H1 (cell line): ENCODE results near the gene ADAMTSL2. TPM values are rescaled to one million over a fixed set of nuclear protein-coding genes. Genes with fewer than 3 reads are reported as not detected.

ENCODE experiments used
- CTCF ChIA-PET: fragments of 300-600 bp; sonication (Branson Sonifier 250); formaldehyde crosslinking; loops from one replicate; lab custom pipeline; 2021; ENCODE audit not compliant: partially characterized antibody; lab: Charles Lee
- POLR2A ChIA-PET: fragments of 300-600 bp; sonication (Branson Sonifier 250); formaldehyde crosslinking; loops from one replicate; lab custom pipeline; 2021; ENCODE audit warnings: inconsistent platforms; ENCODE audit not compliant: partially characterized antibody; lab: Charles Lee
- DNase-seq, 2 experiments: peaks; one replicate each; pipeline versions ENCODE4 v3.0.0 to v3.0.0-alpha.2; 2010 to 2022; ENCODE audit warnings: low spot score in 2 of 2, low read depth in 1 of 2, mixed read lengths in 1 of 2
- FAIRE-seq: peaks from 2 replicates; lab custom pipeline; 2011; peaks lifted over from hg19 to GRCh38; lab: Jason Lieb, UNC
- H2AFZ ChIP-seq: 2 replicates; pipeline ENCODE4 v1.8.1; 2012; ENCODE audit warnings: low read length, inconsistent platforms
- H2AK5ac ChIP-seq: 2 replicates; pipeline ENCODE4 v1.6.1; 2013; ENCODE audit warnings: low read depth, low read length
- H2BK120ac ChIP-seq: replicated peaks from 2 replicates; pipeline ENCODE3; 2013; ENCODE audit warnings: low read depth, low read length, inconsistent platforms
- H2BK12ac ChIP-seq: 2 replicates; pipeline ENCODE4 v1.6.1; 2013; ENCODE audit warnings: low read depth, low read length
- H2BK15ac ChIP-seq: 2 replicates; pipeline ENCODE4 v1.6.1; 2013; ENCODE audit warnings: low read length
- H2BK20ac ChIP-seq: 2 replicates; pipeline ENCODE4 v1.6.1; 2013; ENCODE audit warnings: low read length
- H2BK5ac ChIP-seq: 2 replicates; pipeline ENCODE4 v1.6.1; 2013; ENCODE audit warnings: low read depth, low read length
- H3K14ac ChIP-seq: 2 replicates; pipeline ENCODE4 v1.6.1; 2013; ENCODE audit warnings: inconsistent platforms; ENCODE audit not compliant: insufficient read length
- H3K18ac ChIP-seq: 2 replicates; pipeline ENCODE4 v1.6.1; 2013; ENCODE audit warnings: low read length; ENCODE audit errors: extremely low read depth
- H3K23ac ChIP-seq: 2 replicates; pipeline ENCODE4 v1.6.1; 2013; ENCODE audit warnings: inconsistent platforms; ENCODE audit not compliant: insufficient read length
- H3K23me2 ChIP-seq: 2 replicates; pipeline ENCODE4 v1.6.1; 2013; ENCODE audit warnings: low read depth, low read length
- H3K27ac ChIP-seq: 2 replicates; pipeline ENCODE4 v1.6.1; 2011; ENCODE audit warnings: low read depth, low read length, inconsistent platforms
- H3K27me3 ChIP-seq, 4 experiments: replicated peaks in 1 of 4; 1 replicate in 1 of 4; 2 replicates in 3 of 4; pipeline versions ENCODE4 v1.6.1 to v1.8.1; 2011 to 2013; ENCODE audit warnings: low read length in 3 of 4, mild to moderate bottlenecking in 3 of 4, inconsistent platforms in 2 of 4, mixed read lengths in 2 of 4, moderate library complexity in 1 of 4; ENCODE audit not compliant: control insufficient read depth in 3 of 4, insufficient read depth in 3 of 4; ENCODE audit errors: extremely low read depth in 1 of 4
- H3K36me3 ChIP-seq, 4 experiments: 2 replicates each; pipeline versions ENCODE4 v1.6.1 to v1.8.1; 2011 to 2013; ENCODE audit warnings: mild to moderate bottlenecking in 4 of 4, low read length in 3 of 4, moderate library complexity in 2 of 4, control low read depth in 1 of 4, inconsistent platforms in 1 of 4; ENCODE audit not compliant: insufficient read depth in 4 of 4, control insufficient read depth in 2 of 4
- H3K4ac ChIP-seq: replicated peaks from 2 replicates; pipeline ENCODE3; 2013; ENCODE audit warnings: low read length, low read depth, mixed read lengths, inconsistent platforms; ENCODE audit not compliant: insufficient read length
- H3K4me1 ChIP-seq, 4 experiments: replicated peaks in 1 of 4; 1 replicate in 1 of 4; 2 replicates in 3 of 4; pipeline versions ENCODE4 v1.6.1 to v1.8.1; 2011 to 2013; ENCODE audit warnings: low read length in 3 of 4, inconsistent platforms in 2 of 4, mixed read lengths in 1 of 4; ENCODE audit not compliant: insufficient read depth in 4 of 4, control insufficient read depth in 3 of 4
- H3K4me2 ChIP-seq, 2 experiments: 2 replicates each; pipeline versions ENCODE4 v1.6.1 to v1.8.1; 2011 to 2013; ENCODE audit warnings: low read depth in 2 of 2, low read length in 2 of 2, control low read depth in 1 of 2, inconsistent platforms in 1 of 2, mild to moderate bottlenecking in 1 of 2; ENCODE audit not compliant: insufficient read depth in 1 of 2
- H3K4me3 ChIP-seq, 4 experiments: fragments of 200-600, 300-600 bp in 1 of 4; sonication (generic), shearing (Covaris generic), sonication (Bioruptor Twin) in 1 of 4; 2 replicates each; pipeline versions ENCODE4 v1.5.1 to v1.8.1; 2011 to 2016; ENCODE audit warnings: low read length in 4 of 4, low read depth in 3 of 4, control low read depth in 2 of 4, inconsistent platforms in 2 of 4, mild to moderate bottlenecking in 2 of 4, mixed read lengths in 1 of 4, moderate library complexity in 1 of 4; ENCODE audit not compliant: insufficient read depth in 2 of 4; ENCODE audit errors: extremely low read depth in 1 of 4
- H3K56ac ChIP-seq: replicated peaks from 2 replicates; pipeline ENCODE3; 2013; ENCODE audit warnings: low read depth, mild to moderate bottlenecking, mixed read lengths, low read length, inconsistent platforms; ENCODE audit not compliant: insufficient read length
- H3K79me1 ChIP-seq: 2 replicates; pipeline ENCODE4 v1.6.1; 2013; ENCODE audit warnings: low read depth, low read length, control low read depth
- H3K79me2 ChIP-seq, 2 experiments: 2 replicates each; pipeline versions ENCODE4 v1.6.1 to v1.8.1; 2012 to 2013; ENCODE audit warnings: low read length in 2 of 2, mild to moderate bottlenecking in 2 of 2, inconsistent platforms in 1 of 2; ENCODE audit not compliant: insufficient read depth in 2 of 2, control insufficient read depth in 1 of 2
- H3K9ac ChIP-seq, 4 experiments: replicated peaks in 1 of 4; 1 replicate in 1 of 4; 2 replicates in 3 of 4; pipeline versions ENCODE4 v1.6.1 to v1.8.1; 2011 to 2013; ENCODE audit warnings: low read depth in 3 of 4, low read length in 3 of 4, control low read depth in 2 of 4, mild to moderate bottlenecking in 2 of 4, moderate library complexity in 2 of 4, inconsistent platforms in 1 of 4; ENCODE audit errors: extremely low read depth in 1 of 4
- H3K9me3 ChIP-seq, 2 experiments: 2 replicates each; pipeline versions ENCODE4 v1.6.1 to v1.8.1; 2012 to 2013; ENCODE audit warnings: mild to moderate bottlenecking in 2 of 2, moderate library complexity in 2 of 2, control low read depth in 1 of 2, inconsistent platforms in 1 of 2, low read depth in 1 of 2, low read length in 1 of 2, mixed read lengths in 1 of 2; ENCODE audit not compliant: insufficient read depth in 2 of 2
- H4K20me1 ChIP-seq, 2 experiments: replicated peaks in 1 of 2; 2 replicates each; pipeline versions ENCODE3 to v1.8.1; 2011 to 2013; ENCODE audit warnings: inconsistent platforms in 2 of 2, low read length in 2 of 2, mild to moderate bottlenecking in 1 of 2; ENCODE audit not compliant: insufficient read depth in 2 of 2, control insufficient read depth in 1 of 2
- H4K5ac ChIP-seq: 2 replicates; pipeline ENCODE4 v1.6.1; 2013; ENCODE audit warnings: low read length, low read depth, mixed read lengths, inconsistent platforms; ENCODE audit not compliant: insufficient read length
- H4K8ac ChIP-seq: 2 replicates; pipeline ENCODE4 v1.8.0; 2013; ENCODE audit warnings: mild to moderate bottlenecking, moderate library complexity, low read length, inconsistent platforms; ENCODE audit not compliant: insufficient read depth; ENCODE audit errors: extremely low read depth
- H4K91ac ChIP-seq: replicated peaks from 2 replicates; pipeline ENCODE3; 2013; ENCODE audit warnings: low read length, mixed read lengths, inconsistent platforms; ENCODE audit not compliant: insufficient read length
- ATF2 ChIP-seq: IDR thresholded peaks from 2 replicates; pipeline ENCODE4 v1.6.1; 2012; ENCODE audit warnings: low read length, inconsistent platforms
- CBX5 ChIP-seq: fragments of 300-800, 300-1000 bp; sonication (generic); IDR thresholded peaks from 2 replicates; pipeline ENCODE4 v1.7.1; 2016; ENCODE audit warnings: antibody characterized with exemption, low read length, low read depth
- CBX8 ChIP-seq: fragments of 300-800, 300-1000 bp; sonication (generic); IDR thresholded peaks from 2 replicates; pipeline ENCODE4 v1.7.1; 2016; ENCODE audit warnings: low read depth, low read length, borderline replicate concordance
- EP300 ChIP-seq, 2 experiments: IDR thresholded peaks; 1 replicate in 1 of 2; 2 replicates in 1 of 2; pipeline ENCODE4 v1.6.1; 2011 to 2012; ENCODE audit warnings: low read depth in 2 of 2, low read length in 2 of 2, mild to moderate bottlenecking in 2 of 2, borderline replicate concordance in 1 of 2, inconsistent platforms in 1 of 2, moderate library complexity in 1 of 2
- GTF2F1 ChIP-seq: IDR thresholded peaks from 2 replicates; pipeline ENCODE4 v1.6.1; 2012; ENCODE audit warnings: low read depth, low read length, improper control_type of control experiment, borderline replicate concordance
- KDM5A ChIP-seq: fragments of 200-600 bp; IDR thresholded peaks from 2 replicates; pipeline ENCODE4 v1.7.1; 2012; ENCODE audit warnings: mild to moderate bottlenecking, low read length, inconsistent platforms, mixed read lengths
- RAD21 ChIP-seq, 2 experiments: IDR thresholded peaks in 1 of 2; conservative IDR thresholded peaks in 1 of 2; 2 replicates each; pipeline ENCODE4 v1.6.1; 2011; ENCODE audit warnings: low read depth in 2 of 2, low read length in 2 of 2, improper control_type of control experiment in 1 of 2, inconsistent platforms in 1 of 2, mild to moderate bottlenecking in 1 of 2, moderate library complexity in 1 of 2
- SAP30 ChIP-seq: fragments of 300-600 bp; sonication (generic); IDR thresholded peaks from 2 replicates; pipeline ENCODE4 v1.7.1; 2012; ENCODE audit warnings: low read length, moderate library complexity, mild to moderate bottlenecking, inconsistent platforms; ENCODE audit not compliant: insufficient read depth, insufficient replicate concordance
- WGBS, 2 experiments: shearing (Covaris generic) in 1 of 2; methylation state at CpG; one replicate each; pipeline versions ENCODE4 v1.1.6 to v1.1.7; 2013 to 2015; ENCODE audit warnings: low lambda C conversion rate in 2 of 2, mixed read lengths in 2 of 2, inconsistent platforms in 1 of 2, low coverage in 1 of 2, missing lambda C conversion rate in 1 of 2; ENCODE audit not compliant: insufficient replicate concordance in 2 of 2, insufficient coverage in 1 of 2, insufficient read length in 1 of 2; ENCODE audit errors: extremely low coverage in 1 of 2, missing lambda C conversion rate in 1 of 2; 5-methylcytosine and 5-hydroxymethylcytosine counted together
- polyA plus RNA-seq, 7 experiments: library from polyadenylated mRNA; depleted of rRNA in 3 of 7; stranded (reverse) in 5 of 7; unstranded in 2 of 7; fragments of >200 nt in 5 of 7; fragments of 200-250 nt in 2 of 7; gene quantifications; 1 replicate in 5 of 7; 2 replicates in 1 of 7; 4 replicates in 1 of 7; pipeline versions ENCODE4 v1.2.1 to v1.2.3, GENCODE V29; 2011 to 2013; ENCODE audit warnings: missing spikeins in 2 of 7, mixed read lengths in 2 of 7
- total RNA-seq: library from RNA; stranded (reverse); fragmentation: NEBNext Ultra II Directional; extraction: Animal tissue kit (Norgen Biotek cat#: 25700); gene quantifications from 2 replicates; pipeline ENCODE4 v1.2.1, GENCODE V29; 2021

The ADAMTSL2 gene
- total and polyA plus RNA-seq, 2 of the 8 experiments (the other 6 are each of a cell fraction or from before 2014, with no cell fraction given): 0.74 to 0.76 TPM

GRCh38 chr9:133576875-133577736 is 42.6 kb downstream of the ADAMTSL2 start:
- Histone ChIP-seq H3K4me2 (no peak overlapping the region), H3K9ac (no peak overlapping the region), H3K4me3 (no peak overlapping the region), H3K4ac (no peak overlapping the region), H2BK5ac (no peak overlapping the region), H2BK15ac (no peak overlapping the region), H3K14ac (no peak overlapping the region), H2BK12ac (no peak overlapping the region), H3K79me2 (no peaks in the 10 kb centered on the region), H3K27ac (no peak overlapping the region), H2AK5ac (0 out of 2 replicates have a peak overlapping the region, but pooled peaks have one; percentile 2), H3K4me1 (peaks cover 0 to 8% (median 1%) of the 10 kb centered on the region in 4 experiments; a peak in 5 of 7 replicates), H3K36me3 (no peaks in the 10 kb centered on the region), H3K56ac (no peak overlapping the region), H4K5ac (no peak overlapping the region), H3K27me3 (0 out of 7 replicates have a peak, but pooled peaks cover 0 to 2% (median 0%) of the 10 kb centered on the region in 4 experiments), H3K23me2 (no peaks in the 10 kb centered on the region), H4K91ac (no peak overlapping the region), H2BK20ac (no peak overlapping the region), H4K20me1 (no peaks in the 10 kb centered on the region), H3K23ac (no peak overlapping the region), H3K79me1 (no peaks in the 10 kb centered on the region), H2BK120ac (no peak overlapping the region), H2AFZ (no peak overlapping the region), H3K9me3 (no peaks in the 10 kb centered on the region), H4K8ac (no peak overlapping the region), H3K18ac (peak overlapping the region; percentile 19; the same call in 1 of the 2 replicates)
- ChIA-PET CTCF (interaction anchor here (0.9 to 5.3 kb wide), 6 partner anchors 13 to 138 kb away, joined by 3 to 46 read pairs (median 9); no protein-coding TSS in a partner anchor), POLR2A (no interaction called here)
- FAIRE-seq (no peak), DNase-seq (no peak)
- WGBS, 2 experiments: 84% methylated on average over 18 of the region's 34 CpGs; no CpG with 5 or more reads in 1 of the 2 experiments
- no peak for TF ChIP-seq KDM5A
- no peak for TF ChIP-seq CBX8
- TF ChIP-seq ATF2: no peak
- no peak for TF ChIP-seq SAP30
- no peak for TF ChIP-seq RAD21 (IDR thresholded peaks at IDR 0.05 in 1 of 2, conservative IDR thresholded peaks at IDR 0.05 in 1 of 2; ENCODE audit: low read depth in 2 of 2, low read length in 2 of 2)
- TF ChIP-seq EP300 (IDR thresholded peaks at IDR 0.05; ENCODE audit: borderline replicate concordance in 1 of 2, low read depth in 2 of 2, low read length in 2 of 2): no peak
- no peak for TF ChIP-seq GTF2F1
- no peak for TF ChIP-seq CBX5
